Immature natural killer cell (primary cell): ENCODE measurements around the gene GPALPP1. TPM values are rescaled to one million over a fixed set of nuclear protein-coding genes. Genes with fewer than 3 reads are reported as not detected.

Experiments
- DNase-seq, 3 donors: peaks; one replicate each; pipeline ENCODE4 v3.0.0; 2022; ENCODE audit warnings: mixed read lengths in 1 of 3
- H3K27ac Mint-ChIP-seq, 6 donors: one replicate each; pipeline ENCODE4 v1.8.0; 2020; ENCODE audit warnings: mixed read lengths in 6 of 6, mild to moderate bottlenecking in 5 of 6, inconsistent platforms in 4 of 6, moderate library complexity in 3 of 6
- H3K27me3 Mint-ChIP-seq, 3 donors: one replicate each; pipeline ENCODE4 v1.8.0; 2020 to 2021; ENCODE audit warnings: low read depth in 3 of 3, mild to moderate bottlenecking in 3 of 3, mixed read lengths in 3 of 3, moderate library complexity in 3 of 3, inconsistent platforms in 1 of 3
- H3K36me3 Mint-ChIP-seq, 3 donors: one replicate each; pipeline ENCODE4 v1.8.0; 2020; ENCODE audit warnings: mixed read lengths in 3 of 3, inconsistent platforms in 2 of 3, mild to moderate bottlenecking in 2 of 3
- H3K4me1 Mint-ChIP-seq, 2 donors: one replicate each; pipeline ENCODE4 v1.8.0; 2020; ENCODE audit warnings: inconsistent platforms in 2 of 2, mild to moderate bottlenecking in 2 of 2, mixed read lengths in 2 of 2, moderate library complexity in 1 of 2
- H3K4me3 Mint-ChIP-seq, 5 donors: one replicate each; pipeline ENCODE4 v1.8.0; 2020; ENCODE audit warnings: mild to moderate bottlenecking in 5 of 5, mixed read lengths in 5 of 5, inconsistent platforms in 3 of 5, moderate library complexity in 3 of 5
- H3K9me3 Mint-ChIP-seq, 6 donors: one replicate each; pipeline ENCODE4 v1.8.0; 2020; ENCODE audit warnings: mild to moderate bottlenecking in 6 of 6, mixed read lengths in 6 of 6, inconsistent platforms in 4 of 6, moderate library complexity in 3 of 6
- polyA plus RNA-seq, 3 donors: library from polyadenylated mRNA; unstranded; fragments of 300-500 nt; fragmentation: Illumina TruSeq; gene quantifications; one replicate each; pipeline ENCODE4 v1.2.3, GENCODE V29; 2021

GPALPP1 gene
- polyA plus RNA-seq, 3 donors from 2014 or later = 13.2 to 21.3 (median 15.2) TPM

- H3K27me3 Mint-ChIP-seq = no peaks in the 10 kb centered on the region
- no peaks in the 10 kb centered on the region for H3K4me1 Mint-ChIP-seq
- H3K4me3 Mint-ChIP-seq = no peak overlapping the region
- DNase-seq = no peak
- H3K36me3 Mint-ChIP-seq = peaks cover 18 to 38% (median 26%) of the 10 kb centered on the region in 3 donors
- H3K9me3 Mint-ChIP-seq = no peaks in the 10 kb centered on the region
- no peak overlapping the region for H3K27ac Mint-ChIP-seq
These were observed 31.9 kb downstream of the GPALPP1 start for GRCh38 chr13:45021250-45021649.

- H3K4me1 Mint-ChIP-seq = no peaks in the 10 kb centered on the region
- H3K36me3 Mint-ChIP-seq = peaks cover 22 to 47% (median 30%) of the 10 kb centered on the region in 3 donors
- H3K27me3 Mint-ChIP-seq = no peaks in the 10 kb centered on the region
- H3K4me3 Mint-ChIP-seq = no peak overlapping the region
- no peak overlapping the region for H3K27ac Mint-ChIP-seq
- H3K9me3 Mint-ChIP-seq = no peaks in the 10 kb centered on the region
- no peak for DNase-seq
These were observed 35.5 kb downstream of the GPALPP1 start for GRCh38 chr13:45024847-45025246.

- Mint-ChIP-seq H3K27ac (no peak overlapping the region), H3K4me3 (no peak overlapping the region)
These were observed 45.0 kb downstream of the GPALPP1 start for GRCh38 chr13:45034342-45034741.

GRCh38 chr13:45036206-45036605 lies 46.9 kb downstream of the GPALPP1 start:
- H3K27me3 Mint-ChIP-seq = no peaks in the 10 kb centered on the region
- no peak for DNase-seq
- H3K4me1 Mint-ChIP-seq = no peaks in the 10 kb centered on the region
- H3K4me3 Mint-ChIP-seq = no peak overlapping the region
- H3K9me3 Mint-ChIP-seq = no peaks in the 10 kb centered on the region
- H3K27ac Mint-ChIP-seq = no peak overlapping the region
- peaks cover 4 to 23% (median 13%) of the 10 kb centered on the region in 3 donors for H3K36me3 Mint-ChIP-seq

More at GRCh38 chr13:45034342-45034741, 45.0 kb downstream of the GPALPP1 start:
- no peaks in the 10 kb centered on the region for H3K27me3 Mint-ChIP-seq
- DNase-seq = no peak
- H3K36me3 Mint-ChIP-seq = peaks cover 4 to 29% (median 13%) of the 10 kb centered on the region in 3 donors
- H3K4me1 Mint-ChIP-seq = no peaks in the 10 kb centered on the region
- H3K9me3 Mint-ChIP-seq = no peaks in the 10 kb centered on the region

GRCh38 chr13:45040173-45040572 lies 50.8 kb downstream of the GPALPP1 start:
- H3K27ac Mint-ChIP-seq = no peak overlapping the region

GRCh38 chr13:45040622-45041021 lies 51.3 kb downstream of the GPALPP1 start:
- no peak overlapping the region for H3K4me3 Mint-ChIP-seq
- no peak for DNase-seq
- peaks cover 2 to 6% (median 2%) of the 10 kb centered on the region in 3 donors for H3K27me3 Mint-ChIP-seq
- no peak overlapping the region for H3K27ac Mint-ChIP-seq
- H3K9me3 Mint-ChIP-seq = no peaks in the 10 kb centered on the region
- H3K36me3 Mint-ChIP-seq = peaks cover 3 to 6% (median 5%) of the 10 kb centered on the region in 3 donors
- H3K4me1 Mint-ChIP-seq = no peaks in the 10 kb centered on the region

More at GRCh38 chr13:45040173-45040572, 50.8 kb downstream of the GPALPP1 start:
- peaks cover 5 to 8% (median 6%) of the 10 kb centered on the region in 3 donors for H3K36me3 Mint-ChIP-seq
- H3K9me3 Mint-ChIP-seq = no peaks in the 10 kb centered on the region
- H3K27me3 Mint-ChIP-seq = peaks cover 2 to 6% (median 2%) of the 10 kb centered on the region in 3 donors
- no peak for DNase-seq
- no peaks in the 10 kb centered on the region for H3K4me1 Mint-ChIP-seq
- H3K4me3 Mint-ChIP-seq = no peak overlapping the region

- no peak for DNase-seq
- Mint-ChIP-seq H3K4me1 (peaks cover 6 to 7% of the 10 kb centered on the region in 2 donors), H3K4me3 (no peak overlapping the region), H3K27ac (no peak overlapping the region), H3K36me3 (peaks cover 0 to 5% (median 3%) of the 10 kb centered on the region in 3 donors), H3K9me3 (no peaks in the 10 kb centered on the region), H3K27me3 (peaks cover 2 to 6% (median 5%) of the 10 kb centered on the region in 3 donors)
These were observed 53.2 kb downstream of the GPALPP1 start for GRCh38 chr13:45042539-45042938.

GRCh38 chr13:45046445-45046844 lies 57.1 kb downstream of the GPALPP1 start:
- peak overlapping the region in 4 of 5 donors; percentile 5 to 91 (median 72) for H3K4me3 Mint-ChIP-seq
- H3K27ac Mint-ChIP-seq = no peak overlapping the region
- no peak for DNase-seq
- H3K36me3 Mint-ChIP-seq = peaks cover 0 to 5% (median 0%) of the 10 kb centered on the region in 3 donors
- peaks cover 2 to 11% (median 5%) of the 10 kb centered on the region in 3 donors for H3K27me3 Mint-ChIP-seq
- H3K4me1 Mint-ChIP-seq = peaks cover 6 to 9% of the 10 kb centered on the region in 2 donors
- H3K9me3 Mint-ChIP-seq = no peaks in the 10 kb centered on the region

- Mint-ChIP-seq H3K9me3 (no peaks in the 10 kb centered on the region), H3K36me3 (peaks cover 0 to 3% (median 0%) of the 10 kb centered on the region in 3 donors), H3K27me3 (peaks cover 2 to 10% (median 3%) of the 10 kb centered on the region in 3 donors), H3K27ac (peak overlapping the region in 3 of 6 donors; percentile 7 to 49 (median 9)), H3K4me1 (peaks cover 6 to 9% of the 10 kb centered on the region in 2 donors), H3K4me3 (peak overlapping the region; percentile 70 to 91 (median 76))
- peak; percentile 50 to 68 (median 61) for DNase-seq
These were observed 58.3 kb downstream of the GPALPP1 start for GRCh38 chr13:45047394-45048310.

GRCh38 chr13:45048890-45049407 lies 59.6 kb downstream of the GPALPP1 start:
- peaks cover 6 to 9% of the 10 kb centered on the region in 2 donors for H3K4me1 Mint-ChIP-seq
- no peak for DNase-seq
- H3K27ac Mint-ChIP-seq = no peak overlapping the region
- no peak overlapping the region for H3K4me3 Mint-ChIP-seq
- peaks cover 0 to 7% (median 3%) of the 10 kb centered on the region in 3 donors for H3K27me3 Mint-ChIP-seq
- H3K9me3 Mint-ChIP-seq = no peaks in the 10 kb centered on the region
- no peaks in the 10 kb centered on the region for H3K36me3 Mint-ChIP-seq

- Mint-ChIP-seq H3K4me1 (peaks cover 6 to 9% of the 10 kb centered on the region in 2 donors), H3K27me3 (peaks cover 0 to 7% (median 3%) of the 10 kb centered on the region in 3 donors), H3K36me3 (no peaks in the 10 kb centered on the region), H3K9me3 (no peaks in the 10 kb centered on the region), H3K4me3 (no peak overlapping the region), H3K27ac (no peak overlapping the region)
- DNase-seq = no peak
These were observed 60.1 kb downstream of the GPALPP1 start for GRCh38 chr13:45049478-45049877.

GRCh38 chr13:45051315-45051714 lies 62.0 kb downstream of the GPALPP1 start:
- DNase-seq = no peak
- Mint-ChIP-seq H3K36me3 (no peaks in the 10 kb centered on the region), H3K9me3 (no peaks in the 10 kb centered on the region), H3K4me1 (peaks cover 6 to 9% of the 10 kb centered on the region in 2 donors), H3K27me3 (peaks cover 3 to 7% (median 3%) of the 10 kb centered on the region in 3 donors), H3K4me3 (no peak overlapping the region), H3K27ac (no peak overlapping the region)

GRCh38 chr13:45055198-45055901 lies 66.0 kb downstream of the GPALPP1 start:
- Mint-ChIP-seq H3K27me3 (peaks cover 0 to 5% (median 2%) of the 10 kb centered on the region in 3 donors), H3K9me3 (no peaks in the 10 kb centered on the region), H3K36me3 (no peaks in the 10 kb centered on the region), H3K4me3 (no peak overlapping the region), H3K27ac (no peak overlapping the region), H3K4me1 (no peaks in the 10 kb centered on the region)
- no peak for DNase-seq
